NCI-H2171 (cell line): ENCODE results near the gene WWOX.

Source experiments
- DNase-seq: peaks from one replicate; lab custom pipeline; 2025; lab: John Stamatoyannopoulos, UW

WWOX gene

DNA sequence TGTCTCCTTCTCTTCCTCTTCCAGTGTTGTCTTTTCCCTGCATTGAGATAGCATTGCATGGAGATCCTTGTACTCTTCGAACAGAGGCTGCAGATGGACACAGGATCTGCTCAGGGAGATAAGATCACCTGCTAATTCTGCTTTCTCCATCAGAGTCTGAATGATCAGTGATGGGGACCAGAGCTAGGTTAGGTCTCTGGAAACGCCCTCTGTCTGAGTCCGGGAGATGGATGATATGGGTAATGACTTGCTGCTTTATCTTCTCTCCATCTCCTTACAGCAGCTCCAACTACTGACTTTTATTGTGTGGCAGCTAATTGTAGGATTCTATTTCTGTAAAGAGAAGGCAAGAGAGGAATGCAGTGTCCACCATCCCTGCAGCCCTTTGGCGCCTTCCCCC, 435.6 kb downstream of the WWOX start:
- no peak for DNase-seq

DNA sequence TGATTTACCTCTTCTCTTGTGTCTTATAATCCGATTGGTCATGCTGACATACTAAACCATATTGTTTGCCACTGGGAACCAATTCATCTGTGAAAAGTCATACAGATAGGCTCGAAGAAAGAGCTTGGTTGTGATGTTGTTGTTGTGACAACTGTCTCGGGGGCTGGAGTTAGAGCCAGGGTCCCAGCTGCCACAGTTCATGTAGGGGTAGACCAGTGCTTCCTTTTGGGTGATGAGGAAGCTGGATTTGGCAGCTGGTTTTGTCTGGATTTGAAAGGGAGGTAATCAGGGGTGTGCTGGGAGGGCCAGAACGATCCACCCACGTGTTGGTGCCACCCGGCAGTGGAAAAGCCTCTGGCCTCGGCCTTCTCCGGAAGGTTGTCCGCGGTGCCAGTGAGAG, 438.1 kb downstream of the WWOX start:
- no peak for DNase-seq

DNA sequence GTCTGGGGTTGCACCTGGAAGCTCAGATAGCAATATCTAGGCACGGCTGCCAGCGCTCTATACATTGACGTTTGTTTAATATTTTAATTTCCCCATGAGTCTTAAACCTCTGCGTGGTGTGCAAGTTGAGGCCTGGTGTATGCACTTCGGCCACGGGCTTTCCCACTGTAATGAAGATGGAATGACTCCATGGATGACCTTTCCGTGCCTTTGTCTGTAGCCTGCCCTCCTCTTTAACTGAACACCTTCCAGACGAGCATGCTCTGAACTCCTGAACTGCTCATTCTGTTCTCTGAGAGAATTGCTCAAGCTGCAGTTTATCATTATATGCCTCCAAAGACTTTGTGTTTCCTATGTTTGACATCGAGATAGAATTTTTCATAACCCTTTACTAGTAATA, 438.8 kb downstream of the WWOX start:
- DNase-seq: no peak

DNA sequence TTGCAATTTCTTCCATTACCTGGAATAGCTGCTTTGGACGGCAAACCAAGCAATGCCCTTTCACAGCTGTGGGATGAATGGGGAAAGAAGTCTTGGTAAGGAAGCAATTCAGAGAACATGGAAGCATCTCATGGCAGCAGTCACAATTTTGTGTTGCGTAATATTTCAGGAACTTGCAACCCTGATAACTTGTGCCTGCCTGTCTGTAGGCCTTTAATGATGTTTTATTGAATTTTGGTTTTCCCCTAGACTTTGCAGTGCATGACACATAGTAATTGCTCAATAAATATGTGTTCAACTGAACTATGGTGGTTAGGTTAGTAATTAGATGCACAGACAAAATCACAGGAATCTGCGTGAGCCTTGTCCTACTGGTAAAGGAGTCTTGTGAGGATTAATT, 439.5 kb downstream of the WWOX start:
- DNase-seq: no peak

DNA sequence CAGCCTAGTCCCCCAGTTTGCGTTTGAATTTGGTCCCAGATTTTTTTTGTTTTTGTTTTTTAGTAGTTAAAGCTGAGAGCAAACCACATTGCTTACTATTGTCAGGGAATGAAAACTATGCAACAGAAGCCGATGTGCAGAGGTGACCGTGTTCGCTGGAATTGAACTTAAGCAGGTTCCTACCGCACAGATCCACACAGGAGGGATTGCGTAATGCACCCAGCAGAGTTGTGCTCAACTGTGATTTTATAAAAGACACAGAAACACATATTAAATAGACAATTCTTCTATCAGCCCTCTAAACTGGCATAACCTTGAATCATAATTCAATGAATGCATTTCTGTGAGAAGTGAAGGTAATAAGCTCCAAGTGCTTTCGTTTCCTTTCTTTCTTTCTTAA, 443.0 kb downstream of the WWOX start:
- no peak for DNase-seq

DNA sequence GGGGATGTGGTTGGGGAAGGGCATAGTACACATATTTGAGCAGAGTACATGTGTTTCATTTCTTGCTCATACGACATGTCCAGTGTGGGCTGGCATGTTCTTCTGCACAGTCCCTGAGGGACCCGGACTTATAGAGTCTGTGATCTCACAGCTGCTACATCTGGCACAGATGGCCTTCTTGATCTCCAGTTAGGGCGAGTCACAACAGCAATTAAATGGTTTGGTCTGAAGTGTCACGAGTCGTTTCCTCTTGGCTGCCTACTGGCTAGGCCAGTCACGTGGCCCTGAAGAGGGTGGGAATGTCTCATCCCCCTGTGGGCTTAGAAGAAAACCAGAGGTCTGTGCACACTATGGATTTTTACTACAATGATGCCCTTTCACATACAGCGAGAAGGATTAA, 443.6 kb downstream of the WWOX start:
- peak; percentile 56 for DNase-seq

DNA sequence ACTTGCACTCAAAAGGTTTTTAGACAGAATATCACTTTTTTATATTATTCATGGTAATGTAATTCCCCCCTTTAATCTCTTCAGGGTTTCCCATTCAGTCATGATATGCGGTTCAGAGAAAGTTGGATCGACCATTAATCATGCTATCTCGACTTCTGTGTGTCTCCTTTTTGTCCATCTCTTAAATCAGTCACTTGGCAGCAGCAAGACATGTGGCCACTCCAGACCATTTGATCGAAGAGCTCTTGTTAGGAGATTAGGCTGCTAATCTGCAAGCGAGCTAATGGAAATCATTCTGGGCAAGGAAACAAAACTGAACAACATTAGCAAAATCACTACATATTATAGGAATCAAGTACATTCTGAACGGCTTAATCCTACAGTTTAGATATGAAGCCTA, 449.9 kb downstream of the WWOX start:
- no peak for DNase-seq

DNA sequence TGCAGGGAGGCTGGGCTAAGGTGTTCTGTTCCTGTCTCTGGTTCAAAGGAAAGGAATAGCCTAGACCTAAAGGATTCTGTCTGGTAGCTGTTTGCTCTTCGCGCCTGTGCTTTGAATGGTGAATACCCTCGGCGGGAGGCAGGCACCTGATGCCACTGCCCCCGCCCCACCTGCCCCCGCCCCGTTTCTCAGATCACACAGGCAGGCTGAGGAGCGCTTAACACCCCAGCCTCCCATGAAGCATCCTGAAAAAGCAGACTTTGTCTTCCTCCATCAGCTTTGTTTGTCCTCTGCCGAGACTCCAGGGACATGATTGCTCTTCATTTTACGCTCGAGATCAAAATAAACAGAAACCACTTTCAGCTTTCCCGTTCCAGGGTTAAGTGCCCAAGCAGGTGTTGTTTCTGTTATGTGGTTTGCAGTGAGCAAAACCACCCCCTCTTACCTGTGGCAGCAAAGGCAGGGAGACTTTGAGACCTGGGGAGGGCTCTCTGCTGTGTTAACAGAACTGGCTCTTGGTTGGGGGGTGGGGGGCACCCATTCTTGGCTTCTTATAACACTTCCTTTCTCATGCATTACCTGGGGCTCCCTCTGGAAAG, 452.1 kb downstream of the WWOX start:
- peak; percentile 74 for DNase-seq

DNA sequence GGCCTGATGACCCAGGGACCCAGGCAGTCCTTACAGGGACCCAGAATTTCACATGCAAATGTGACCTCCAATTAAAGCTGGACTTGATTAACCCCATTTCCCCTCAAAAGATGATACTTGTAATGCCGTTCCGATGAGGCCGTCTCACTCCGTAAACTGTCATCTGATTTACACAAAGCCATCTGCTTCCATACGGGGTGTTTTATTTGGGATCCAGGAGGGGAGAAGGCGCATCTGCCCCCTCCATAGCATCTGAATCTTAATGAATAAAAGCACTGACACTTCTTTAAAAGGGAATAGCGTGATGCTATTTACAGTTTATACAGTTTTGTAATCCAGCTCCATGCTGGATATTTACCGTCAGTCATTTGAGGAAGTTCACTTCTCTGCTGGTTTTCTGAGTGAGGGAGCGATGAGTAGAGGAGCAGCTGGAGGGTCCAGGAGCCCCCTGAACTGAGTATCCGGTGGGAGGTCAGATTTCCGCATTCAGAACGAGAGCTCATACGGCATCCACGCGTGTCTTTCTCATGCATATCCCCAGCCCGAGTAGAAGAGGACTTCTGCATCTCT, 452.7 kb downstream of the WWOX start:
- DNase-seq: peak; percentile 23

DNA sequence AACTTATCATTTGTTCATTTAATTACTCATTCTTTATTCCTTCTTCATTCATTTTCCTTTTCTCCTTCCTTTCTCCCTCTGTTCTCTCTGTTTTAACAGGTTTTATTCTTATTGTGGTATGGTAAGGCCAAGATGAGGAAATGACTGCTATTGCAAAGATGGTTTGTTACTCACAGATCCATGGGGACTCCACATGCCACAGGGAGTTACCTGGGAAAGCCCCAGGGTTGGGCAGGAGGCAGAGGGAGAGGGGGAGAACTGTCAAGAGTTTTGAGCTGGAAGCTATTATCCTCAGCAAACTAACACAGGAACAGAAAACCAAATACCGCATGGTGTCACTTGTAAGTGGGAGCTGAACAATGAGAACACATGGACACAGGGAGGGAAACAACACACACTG, 453.3 kb downstream of the WWOX start:
- DNase-seq: no peak

DNA sequence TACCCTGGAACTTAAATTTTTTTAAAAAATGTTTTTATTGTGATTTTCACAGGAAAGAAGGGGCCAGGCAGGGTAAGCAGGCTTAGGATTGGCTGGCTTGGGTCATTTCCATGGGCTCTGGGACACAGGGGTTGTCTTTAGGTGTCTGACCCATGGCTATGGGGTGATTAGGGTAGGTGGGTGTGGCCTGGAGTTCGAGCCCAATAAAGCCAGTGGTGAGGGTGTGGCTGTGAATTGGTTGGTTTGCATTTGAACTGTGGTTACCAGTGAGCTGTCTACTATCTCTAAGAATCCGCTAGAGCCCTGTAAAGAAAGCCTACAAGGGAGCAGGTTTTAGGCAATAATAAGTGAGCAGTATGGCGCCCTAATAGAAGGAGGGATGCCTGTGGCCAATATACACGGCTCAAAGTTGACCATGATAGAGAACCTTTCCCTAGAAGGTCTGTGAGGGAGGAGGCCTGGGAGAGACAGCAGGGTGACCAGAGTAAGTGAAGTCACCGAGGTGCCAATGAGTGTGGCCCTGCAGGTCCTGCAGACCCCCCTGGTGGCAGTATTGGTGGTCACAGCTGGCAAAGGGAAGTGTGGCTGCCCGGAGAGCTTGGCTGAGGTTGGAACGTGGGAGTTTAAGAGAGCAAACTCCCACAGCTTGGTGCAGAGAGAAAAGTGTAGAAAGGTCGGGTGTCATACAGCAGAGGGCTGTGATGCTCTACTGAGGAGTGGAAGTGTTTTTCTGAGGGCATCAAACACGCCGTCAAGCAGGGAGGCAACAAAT, 454.0 kb downstream of the WWOX start:
- no peak for DNase-seq

DNA sequence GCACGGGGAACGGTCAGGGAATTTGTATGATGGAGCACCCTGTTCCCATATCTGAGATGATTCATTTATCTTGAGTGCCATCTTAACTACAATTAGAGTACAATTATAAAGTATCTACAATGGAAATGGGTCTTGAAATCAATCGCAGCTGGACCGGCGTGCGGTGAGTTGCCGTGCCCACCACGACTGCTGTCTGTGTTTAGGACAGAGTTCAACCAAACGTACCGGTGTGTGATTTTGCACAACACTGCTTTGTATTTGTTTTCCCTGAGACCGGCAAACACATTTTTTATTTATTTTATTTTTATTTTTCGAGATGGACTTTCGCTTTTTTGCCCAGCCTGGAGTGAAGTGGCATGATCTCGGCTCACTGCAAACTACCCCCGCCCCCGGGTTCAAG, 457.0 kb downstream of the WWOX start:
- DNase-seq: no peak

DNA sequence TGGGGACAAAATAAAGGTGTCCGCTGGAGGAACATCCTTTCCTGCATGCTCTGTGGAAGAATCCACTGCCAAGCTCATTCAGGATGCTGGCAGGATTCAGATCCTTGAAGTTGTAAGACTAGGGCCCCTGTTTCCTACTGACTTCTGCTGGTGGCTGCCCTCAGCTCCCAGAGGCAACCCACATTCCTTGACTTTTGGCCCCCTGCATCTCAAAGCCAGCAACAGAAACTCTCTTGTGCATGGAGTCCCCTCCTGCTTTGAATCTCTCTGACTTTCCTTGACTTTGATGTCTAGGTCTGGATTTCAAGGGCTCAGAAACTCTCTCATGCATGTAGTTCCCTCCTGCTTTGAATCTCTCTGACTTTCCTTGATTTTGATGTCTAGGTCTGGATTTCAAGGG, 461.5 kb downstream of the WWOX start:
- DNase-seq: no peak

DNA sequence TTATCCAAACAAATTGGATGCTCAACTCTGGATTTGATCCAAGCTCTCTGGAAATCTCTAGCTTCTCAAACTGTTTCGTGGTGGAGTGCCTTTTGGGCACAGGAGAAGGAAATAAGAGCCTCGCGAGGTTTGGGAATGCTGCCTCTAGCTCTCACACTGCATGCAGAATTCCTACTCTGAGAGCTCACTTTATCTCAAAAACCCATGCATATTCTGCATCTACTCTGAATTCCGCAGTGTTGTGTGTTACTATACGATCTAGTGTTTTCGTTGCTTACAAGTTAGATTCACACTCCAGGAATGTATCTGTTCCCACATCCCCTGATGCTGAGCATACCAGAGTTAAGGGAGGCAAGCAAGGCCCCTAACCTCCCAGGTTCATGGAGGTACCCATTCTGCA, 462.7 kb downstream of the WWOX start:
- no peak for DNase-seq

DNA sequence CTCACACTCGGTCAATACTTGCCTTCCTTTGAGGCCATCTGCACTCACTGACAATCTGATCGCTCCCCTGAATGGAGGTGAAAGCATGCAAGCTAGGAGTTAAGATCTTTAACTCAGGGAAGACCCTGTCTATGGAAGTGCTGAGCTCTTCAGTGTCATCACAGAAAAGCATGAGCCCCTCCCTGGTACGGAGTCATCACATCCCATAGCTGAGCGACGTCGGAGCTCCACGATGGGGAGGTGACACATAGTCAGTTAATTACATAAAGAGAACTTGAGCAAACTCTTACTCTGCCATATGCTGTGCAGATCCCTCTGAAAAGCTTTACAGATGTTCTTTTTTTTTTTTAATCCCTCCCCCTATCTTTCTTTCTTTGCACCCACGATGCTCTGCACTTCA, 463.2 kb downstream of the WWOX start:
- peak; percentile 19 for DNase-seq

DNA sequence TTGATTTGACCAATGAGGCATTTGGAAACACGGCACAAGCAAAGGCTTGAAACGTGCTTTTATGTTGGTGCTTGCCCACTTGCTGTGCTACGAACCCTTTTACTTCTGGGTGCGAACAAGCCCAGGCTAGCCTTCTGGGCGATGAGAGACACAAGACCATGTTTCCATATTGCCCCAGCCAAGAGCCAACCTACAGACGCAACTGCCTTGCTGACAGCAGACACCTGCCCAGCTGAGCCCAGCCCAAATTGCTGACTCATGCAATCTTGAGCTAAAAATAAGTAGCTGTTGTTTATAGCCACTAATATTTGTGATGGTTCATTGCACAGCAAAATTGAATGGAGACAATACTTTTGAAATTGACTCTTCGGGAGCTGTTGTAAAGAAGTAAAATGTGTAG, 464.5 kb downstream of the WWOX start:
- peak; percentile 87 for DNase-seq

DNA sequence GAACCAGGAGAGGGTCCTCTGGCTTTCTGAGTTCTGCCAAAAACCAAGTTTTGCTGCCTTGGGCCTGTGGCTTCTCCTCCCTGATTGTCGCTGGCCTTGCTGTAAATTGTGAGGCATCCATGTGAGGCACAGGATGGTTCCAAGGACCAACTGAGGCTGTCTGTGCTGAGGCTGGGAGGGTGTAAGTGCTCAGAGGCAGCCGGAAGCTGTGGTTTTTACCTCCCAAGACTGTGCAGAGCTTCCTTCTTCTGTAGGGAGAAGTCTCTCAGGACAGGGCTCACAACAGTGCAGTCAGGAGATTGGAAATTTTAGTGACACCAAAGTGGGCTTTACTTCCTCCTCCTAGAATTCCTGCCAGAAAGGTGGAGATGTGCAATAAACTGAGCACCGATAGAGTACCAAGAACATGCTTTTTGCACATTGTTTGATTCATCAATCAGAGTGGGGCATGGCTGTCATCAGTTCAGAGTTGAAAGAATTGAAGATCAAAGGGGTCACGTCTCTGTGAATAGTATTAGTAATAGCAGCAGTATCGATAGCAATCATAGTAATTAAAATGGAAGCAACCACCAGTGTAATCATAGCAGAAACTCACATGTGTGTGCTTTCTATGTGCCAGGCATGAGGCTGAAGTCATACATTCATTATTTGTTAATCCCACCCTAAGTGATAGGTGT, 467.1 kb downstream of the WWOX start:
- DNase-seq: no peak

DNA sequence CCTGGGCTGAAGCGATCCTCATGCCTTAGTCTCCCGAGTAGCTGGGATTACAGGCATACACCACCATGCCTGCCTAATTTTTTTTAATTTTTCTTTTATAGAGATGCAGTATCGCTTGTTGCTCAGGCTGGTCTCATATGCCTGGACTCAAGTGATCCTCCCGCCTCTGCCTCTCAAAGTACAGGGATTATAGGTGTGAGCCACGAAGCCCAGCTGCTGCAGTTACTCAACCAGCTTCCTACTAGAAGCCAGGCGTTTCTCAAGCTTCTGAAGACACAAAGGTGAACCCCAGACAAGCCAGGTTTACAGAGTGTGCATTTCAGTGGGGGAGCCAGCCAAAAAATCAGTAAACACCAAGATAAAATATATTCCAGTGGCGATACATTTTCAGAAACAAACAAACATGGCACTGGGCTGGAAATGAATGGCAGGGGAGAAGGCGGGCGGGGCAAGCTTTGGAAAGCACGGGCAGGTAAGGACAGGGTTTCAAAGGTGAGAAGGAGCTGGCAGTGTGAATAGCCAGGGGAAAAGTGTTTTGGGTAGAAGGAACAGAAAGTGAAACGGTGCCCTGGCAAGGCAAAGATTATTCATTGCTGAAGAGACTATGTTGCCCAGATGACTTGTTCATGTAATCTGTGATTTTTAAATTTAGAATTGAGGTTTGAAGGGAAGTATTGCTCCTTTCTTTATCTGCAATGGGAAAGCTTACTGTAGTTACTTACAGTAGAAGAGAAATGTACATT, 471.1 kb downstream of the WWOX start:
- DNase-seq: no peak

DNA sequence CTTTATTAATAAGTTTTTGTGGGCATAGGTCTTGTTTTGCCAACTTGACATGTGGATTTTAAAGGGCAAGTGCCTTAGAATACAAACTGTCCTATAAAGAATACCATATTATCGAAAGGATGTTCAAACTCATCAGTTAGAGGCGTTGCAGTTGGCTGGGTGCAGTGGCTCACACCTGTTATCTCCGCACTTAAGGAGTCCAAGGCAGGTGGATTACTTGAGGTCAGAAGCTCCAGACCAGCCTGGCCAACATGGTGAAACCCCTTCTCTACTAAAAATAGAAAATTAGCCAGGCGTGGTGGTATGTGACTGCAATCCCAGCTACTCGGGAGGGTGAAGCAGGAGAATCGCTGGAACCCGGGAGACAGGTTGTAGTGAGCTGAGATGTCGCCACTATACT, 472.0 kb downstream of the WWOX start:
- DNase-seq: no peak

DNA sequence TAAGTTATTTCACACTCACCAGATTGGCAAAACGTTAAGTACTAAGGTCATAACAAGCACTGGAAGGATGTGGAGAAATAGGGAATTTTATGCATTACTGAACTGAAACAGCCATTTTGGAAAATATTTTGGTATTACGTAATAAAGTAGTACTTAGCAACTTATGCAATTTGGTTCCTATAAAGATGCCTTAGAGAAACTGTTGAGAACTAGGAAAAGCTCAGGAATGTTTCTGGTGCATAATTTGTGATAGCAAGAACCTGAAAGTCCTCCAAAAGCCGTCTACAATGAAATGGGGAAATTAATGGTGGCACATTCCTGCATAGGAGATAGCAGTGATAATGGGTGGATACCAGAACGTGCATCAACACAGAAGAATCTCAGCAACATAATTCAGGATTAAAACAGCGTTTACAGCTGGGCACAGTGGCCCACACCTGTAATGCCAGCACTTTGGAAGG, 472.5 kb downstream of the WWOX start:
- DNase-seq: no peak

DNA sequence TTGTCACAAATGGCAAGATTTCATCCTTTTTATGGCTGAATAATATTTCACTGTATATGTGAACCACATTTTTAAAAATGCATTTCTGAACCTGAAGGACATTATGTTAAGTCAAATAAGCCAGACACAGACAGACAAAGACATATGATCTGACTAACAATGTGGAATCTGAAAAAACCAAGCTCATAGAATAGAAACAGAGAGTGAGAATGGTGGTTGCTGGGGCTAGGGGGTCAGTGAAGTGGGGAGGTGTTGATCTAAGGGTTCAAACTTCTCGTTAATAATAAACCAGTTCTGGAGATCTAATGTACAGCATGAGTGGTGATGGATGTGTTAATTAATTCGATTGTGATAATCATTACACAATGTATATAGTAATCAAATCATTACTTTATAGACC, 475.1 kb downstream of the WWOX start:
- no peak for DNase-seq

DNA sequence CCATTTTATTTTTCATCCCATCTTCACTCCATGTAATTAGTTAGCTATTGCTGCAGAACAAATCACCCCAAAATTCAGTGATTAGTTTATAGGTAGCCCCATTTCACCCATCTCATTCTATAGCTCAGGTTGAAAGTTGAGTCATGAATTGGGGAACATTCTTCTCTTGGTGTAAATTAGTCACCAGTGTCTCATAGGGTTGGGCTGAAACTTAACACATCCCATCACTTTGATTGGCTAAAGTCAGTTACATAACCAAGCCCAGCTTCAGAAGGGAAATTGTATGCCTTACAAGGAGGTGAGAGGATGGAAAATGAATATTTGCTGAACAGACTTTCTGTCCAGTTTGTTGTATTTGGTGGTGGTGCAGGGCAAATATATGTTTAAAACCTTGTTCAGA, 477.5 kb downstream of the WWOX start:
- DNase-seq: no peak
